K562 (cell line): ENCODE data around the gene TOR1A. TPM values are rescaled to one million over a fixed set of nuclear protein-coding genes. Genes with fewer than 3 reads are reported as not detected.

Experiments used
- CBX8 ChIP-seq: fragments of 200-600 bp; sonication (generic); IDR thresholded peaks from 2 replicates; pipeline ENCODE4 v1.6.1; 2012; ENCODE audit warnings: borderline replicate concordance, mixed run types, low read depth, mild to moderate bottlenecking, moderate library complexity, mixed read lengths, low read length, control low read depth, inconsistent platforms; ENCODE audit not compliant: poor library complexity, severe bottlenecking; ENCODE audit errors: extremely low read depth
- CLOCK ChIP-seq: fragments of 250-450 bp; sonication (Bioruptor Pico); IDR thresholded peaks from 2 replicates; pipeline ENCODE4 v1.4.0; 2020; ENCODE audit warnings: mild to moderate bottlenecking, moderate library complexity, borderline replicate concordance
- ELK1 ChIP-seq: sonication (generic); formaldehyde crosslinking; IDR thresholded peaks from 2 replicates; pipeline ENCODE4 v1.8.1; 2022; ENCODE audit warnings: missing genetic modification reagents
- HDAC1 ChIP-seq, 2 experiments: fragments of 450-650 bp; IDR thresholded peaks; 2 replicates each; pipeline ENCODE4 v1.6.1; 2016 to 2017; ENCODE audit warnings: inconsistent platforms in 1 of 2, mild to moderate bottlenecking in 1 of 2, moderate library complexity in 1 of 2
- KAT8 ChIP-seq: fragments of 450-650 bp; IDR thresholded peaks from 2 replicates; pipeline ENCODE4 v1.6.1; 2016; ENCODE audit warnings: low read depth, mild to moderate bottlenecking
- LCOR ChIP-seq: sonication (generic); formaldehyde crosslinking; IDR thresholded peaks from 2 replicates; pipeline ENCODE4 v1.8.0; 2022; ENCODE audit warnings: mild to moderate bottlenecking, missing genetic modification reagents
- MAFK ChIP-seq: IDR thresholded peaks from 2 replicates; pipeline ENCODE4 v1.6.1; 2011; ENCODE audit warnings: low read length, improper control_type of control experiment
- MCM2 ChIP-seq: fragments of 450-650 bp; IDR thresholded peaks from 2 replicates; pipeline ENCODE4 v1.6.1; 2017; ENCODE audit warnings: low read depth, mild to moderate bottlenecking
- NEUROD1 ChIP-seq: fragments of 150-350 bp; IDR thresholded peaks from 2 replicates; pipeline ENCODE4 v1.6.1; 2014; ENCODE audit warnings: borderline replicate concordance, low read length, low read depth; ENCODE audit not compliant: partially characterized antibody
- NUFIP1 ChIP-seq: fragments of 450-650 bp; IDR thresholded peaks from 2 replicates; pipeline ENCODE4 v1.6.1; 2018; ENCODE audit not compliant: partially characterized antibody
- PATZ1 ChIP-seq: fragments of 250-450 bp; sonication (Bioruptor Pico); IDR thresholded peaks from 2 replicates; pipeline ENCODE4 v1.5.0; 2020; ENCODE audit warnings: mild to moderate bottlenecking, borderline replicate concordance
- RB1 ChIP-seq: fragments of 450-650 bp; IDR thresholded peaks from 2 replicates; pipeline ENCODE4 v1.6.1; 2017; ENCODE audit warnings: low read depth, mild to moderate bottlenecking
- SMARCA5 ChIP-seq: fragments of 450-650 bp; IDR thresholded peaks from 2 replicates; pipeline ENCODE4 v1.6.1; 2016
- TFAP4 ChIP-seq: sonication (generic); formaldehyde crosslinking; IDR thresholded peaks from 2 replicates; pipeline ENCODE4 v1.8.0; 2022; ENCODE audit warnings: missing genetic modification reagents, mild to moderate bottlenecking, moderate library complexity, borderline replicate concordance
- THRB ChIP-seq: fragments of 450-650 bp; formaldehyde crosslinking; conservative IDR thresholded peaks from 2 replicates; pipeline ENCODE4 v1.4.0; 2022; ENCODE audit warnings: mild to moderate bottlenecking, missing genetic modification characterization
- XRCC4 ChIP-seq: IDR thresholded peaks from one replicate; pipeline ENCODE4 v1.6.1; 2011; ENCODE audit not compliant: insufficient read depth, insufficient read length; ENCODE audit errors: extremely low read depth
- ZC3H11A ChIP-seq: IDR thresholded peaks from 2 replicates; pipeline ENCODE4 v1.6.1; 2012; ENCODE audit warnings: low read depth, low read length, improper control_type of control experiment
- ZNF655 ChIP-seq: fragments of 250-450 bp; sonication (Bioruptor Pico); IDR thresholded peaks from 2 replicates; pipeline ENCODE4 v1.5.0; 2021
- polyA plus RNA-seq, 8 experiments: library from polyadenylated mRNA; depleted of rRNA in 4 of 8; stranded (reverse) in 5 of 8; unstranded in 3 of 8; fragments of >200 nt; fragmentation: Nextera tagmentation in 2 of 8; fragmentation: Illumina TruSeq in 1 of 8; extraction: Ambion mirVana in 2 of 8; extraction: Trizol in 1 of 8; gene quantifications; 2 replicates each; pipeline versions ENCODE4 v1.2.1 to v1.2.3, GENCODE V29; 2011 to 2014; ENCODE audit warnings: inconsistent platforms in 1 of 8, missing spikeins in 1 of 8
- total RNA-seq, 7 experiments: library from RNA; depleted of rRNA in 6 of 7; stranded (reverse); fragments of >200 nt in 6 of 7; fragmentation: Illumina TruSeq in 2 of 7; extraction: Trizol in 2 of 7; gene quantifications; 2 replicates each; pipeline versions ENCODE4 v1.2.1 to v1.2.3, GENCODE V29; 2011 to 2021; ENCODE audit warnings: low replicate concordance in 1 of 7

Gene TOR1A
- total and polyA plus RNA-seq, 9 of the 15 experiments (the other 6 are each of a cell fraction or from before 2014, with no cell fraction given) = 4.5 to 85.8 (median 51.3) TPM

GRCh38 chr9:129863059-129863690 is 39.2 kb upstream of the TOR1A start (continued):
- TF ChIP-seq NUFIP1 (no peak), ELK1 (CRISPR knock-in tag) (no peak), LCOR (CRISPR knock-in tag) (peak; percentile 99), MCM2 (no peak), ZC3H11A (no peak; the same call in 1 of the 2 replicates), HDAC1 (IDR thresholded peaks at IDR 0.05) (peak in 1 of 2 experiments; percentile 98; a peak in 2 of 4 replicates), SMARCA5 (no peak), CLOCK (CRISPR knock-in tag) (0 out of 2 replicates have a peak, but pooled peaks have one; percentile 73), CBX8 (no peak), NEUROD1 (peak; percentile 99), TFAP4 (CRISPR knock-in tag) (peak; percentile 99), THRB (peak; percentile 96), ZNF655 (no peak), KAT8 (no peak), PATZ1 (CRISPR knock-in tag) (peak; percentile 72; the same call in 1 of the 2 replicates), MAFK (peak; percentile 89), XRCC4 (no peak), RB1 (no peak)
